MM.1S (cell line): ENCODE results near the gene FAHD1.

Source experiments
- DNase-seq: peaks from one replicate; pipeline ENCODE4 v3.0.0-alpha.2; 2015
- H2AFZ ChIP-seq: fragments of 300-600 bp; sonication (generic); 2 replicates; pipeline ENCODE4 v1.6.0; 2016; ENCODE audit warnings: antibody characterized with exemption, low read length
- H3F3A ChIP-seq: fragments of 300-600 bp; sonication (generic); 2 replicates; pipeline ENCODE4 v1.6.1; 2016; ENCODE audit warnings: mild to moderate bottlenecking, antibody characterized with exemption, low read length, moderate library complexity, mixed read lengths; ENCODE audit not compliant: insufficient read depth
- H3K27ac ChIP-seq: fragments of 300-600 bp; sonication (generic); 2 replicates; pipeline ENCODE4 v1.5.1; 2016; ENCODE audit warnings: mild to moderate bottlenecking, low read length
- H3K27me3 ChIP-seq: fragments of 300-600 bp; sonication (generic); replicated peaks from 2 replicates; pipeline ENCODE4 v1.6.0; 2016; ENCODE audit warnings: low read length; ENCODE audit not compliant: insufficient read depth
- H3K36me3 ChIP-seq: fragments of 300-600 bp; sonication (generic); replicated peaks from 2 replicates; pipeline ENCODE4 v1.6.1; 2016; ENCODE audit warnings: mild to moderate bottlenecking, low read length, mixed read lengths; ENCODE audit not compliant: insufficient read depth
- H3K4me1 ChIP-seq: fragments of 300-600 bp; sonication (generic); 2 replicates; pipeline ENCODE4 v1.6.1; 2016; ENCODE audit warnings: low read length, mixed read lengths
- H3K4me2 ChIP-seq: fragments of 300-600 bp; sonication (generic); 2 replicates; pipeline ENCODE4 v1.6.0; 2016; ENCODE audit warnings: low read depth, low read length
- H3K4me3 ChIP-seq: fragments of 300-600 bp; sonication (generic); 2 replicates; pipeline ENCODE4 v1.5.1; 2016; ENCODE audit warnings: low read length, mixed read lengths
- H3K79me2 ChIP-seq: fragments of 300-600 bp; sonication (generic); 2 replicates; pipeline ENCODE4 v1.6.1; 2016; ENCODE audit warnings: mixed run types, low read length, mixed read lengths
- H3K9ac ChIP-seq: fragments of 300-600 bp; sonication (generic); 2 replicates; pipeline ENCODE4 v1.6.1; 2016; ENCODE audit warnings: low read length, mixed read lengths
- H3K9me2 ChIP-seq: fragments of 300-600 bp; sonication (generic); replicated peaks from 2 replicates; pipeline ENCODE4 v1.6.1; 2016; ENCODE audit warnings: mild to moderate bottlenecking, low read length, mixed read lengths; ENCODE audit not compliant: insufficient read depth
- H3K9me3 ChIP-seq: fragments of 300-600 bp; sonication (generic); replicated peaks from 2 replicates; pipeline ENCODE4 v1.6.1; 2016; ENCODE audit warnings: mild to moderate bottlenecking, low read length, mixed read lengths; ENCODE audit not compliant: insufficient read depth
- H4K20me1 ChIP-seq: fragments of 300-600 bp; sonication (generic); 2 replicates; pipeline ENCODE4 v1.6.1; 2016; ENCODE audit warnings: mild to moderate bottlenecking, low read length, moderate library complexity, mixed read lengths; ENCODE audit not compliant: insufficient read depth
- EZH2 ChIP-seq: fragments of 300-600 bp; sonication (generic); optimal IDR thresholded peaks from 2 replicates; pipeline ENCODE3; 2017; ENCODE audit warnings: low read depth, mild to moderate bottlenecking, antibody characterized with exemption, low read length, mixed read lengths
- EZH2phosphoT487 ChIP-seq: fragments of 300-600 bp; sonication (generic); IDR thresholded peaks from 2 replicates; pipeline ENCODE4 v1.6.1; 2018; ENCODE audit warnings: antibody characterized with exemption, low read length
- TF ChIP-seq, protein P1 (sequence below): fragments of 300-600 bp; sonication (generic); IDR thresholded peaks from 2 replicates; pipeline ENCODE4 v1.5.1; 2016; ENCODE audit warnings: antibody characterized with exemption, low read length, mixed read lengths

FAHD1 gene

GRCh38 chr16:1815461-1815860, 11.5 kb upstream of the FAHD1 start:
- H3K36me3 ChIP-seq, result no peaks in the 10 kb centered on the region
- no peaks in the 10 kb centered on the region for H3F3A ChIP-seq
- no peak overlapping the region for H3K27ac ChIP-seq
- H3K27me3 ChIP-seq, result no peaks in the 10 kb centered on the region
- peaks cover 6% of the 10 kb centered on the region; the same call in 1 of the 2 replicates for H3K79me2 ChIP-seq
- DNase-seq, result no peak
- H3K9me2 ChIP-seq, result no peaks in the 10 kb centered on the region
- H2AFZ ChIP-seq, result no peak overlapping the region
- no peaks in the 10 kb centered on the region for H3K9me3 ChIP-seq
- H3K4me1 ChIP-seq, result no peaks in the 10 kb centered on the region
- H3K4me2 ChIP-seq, result no peak overlapping the region
- no peaks in the 10 kb centered on the region for H4K20me1 ChIP-seq
- no peak overlapping the region for H3K9ac ChIP-seq
- TF ChIP-seq EZH2phosphoT487 (no peak), EZH2 (no peak)
- TF ChIP-seq, protein P1, sequence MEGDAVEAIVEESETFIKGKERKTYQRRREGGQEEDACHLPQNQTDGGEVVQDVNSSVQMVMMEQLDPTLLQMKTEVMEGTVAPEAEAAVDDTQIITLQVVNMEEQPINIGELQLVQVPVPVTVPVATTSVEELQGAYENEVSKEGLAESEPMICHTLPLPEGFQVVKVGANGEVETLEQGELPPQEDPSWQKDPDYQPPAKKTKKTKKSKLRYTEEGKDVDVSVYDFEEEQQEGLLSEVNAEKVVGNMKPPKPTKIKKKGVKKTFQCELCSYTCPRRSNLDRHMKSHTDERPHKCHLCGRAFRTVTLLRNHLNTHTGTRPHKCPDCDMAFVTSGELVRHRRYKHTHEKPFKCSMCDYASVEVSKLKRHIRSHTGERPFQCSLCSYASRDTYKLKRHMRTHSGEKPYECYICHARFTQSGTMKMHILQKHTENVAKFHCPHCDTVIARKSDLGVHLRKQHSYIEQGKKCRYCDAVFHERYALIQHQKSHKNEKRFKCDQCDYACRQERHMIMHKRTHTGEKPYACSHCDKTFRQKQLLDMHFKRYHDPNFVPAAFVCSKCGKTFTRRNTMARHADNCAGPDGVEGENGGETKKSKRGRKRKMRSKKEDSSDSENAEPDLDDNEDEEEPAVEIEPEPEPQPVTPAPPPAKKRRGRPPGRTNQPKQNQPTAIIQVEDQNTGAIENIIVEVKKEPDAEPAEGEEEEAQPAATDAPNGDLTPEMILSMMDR, result no peak
- H3K4me3 ChIP-seq, result no peak overlapping the region

DNA sequence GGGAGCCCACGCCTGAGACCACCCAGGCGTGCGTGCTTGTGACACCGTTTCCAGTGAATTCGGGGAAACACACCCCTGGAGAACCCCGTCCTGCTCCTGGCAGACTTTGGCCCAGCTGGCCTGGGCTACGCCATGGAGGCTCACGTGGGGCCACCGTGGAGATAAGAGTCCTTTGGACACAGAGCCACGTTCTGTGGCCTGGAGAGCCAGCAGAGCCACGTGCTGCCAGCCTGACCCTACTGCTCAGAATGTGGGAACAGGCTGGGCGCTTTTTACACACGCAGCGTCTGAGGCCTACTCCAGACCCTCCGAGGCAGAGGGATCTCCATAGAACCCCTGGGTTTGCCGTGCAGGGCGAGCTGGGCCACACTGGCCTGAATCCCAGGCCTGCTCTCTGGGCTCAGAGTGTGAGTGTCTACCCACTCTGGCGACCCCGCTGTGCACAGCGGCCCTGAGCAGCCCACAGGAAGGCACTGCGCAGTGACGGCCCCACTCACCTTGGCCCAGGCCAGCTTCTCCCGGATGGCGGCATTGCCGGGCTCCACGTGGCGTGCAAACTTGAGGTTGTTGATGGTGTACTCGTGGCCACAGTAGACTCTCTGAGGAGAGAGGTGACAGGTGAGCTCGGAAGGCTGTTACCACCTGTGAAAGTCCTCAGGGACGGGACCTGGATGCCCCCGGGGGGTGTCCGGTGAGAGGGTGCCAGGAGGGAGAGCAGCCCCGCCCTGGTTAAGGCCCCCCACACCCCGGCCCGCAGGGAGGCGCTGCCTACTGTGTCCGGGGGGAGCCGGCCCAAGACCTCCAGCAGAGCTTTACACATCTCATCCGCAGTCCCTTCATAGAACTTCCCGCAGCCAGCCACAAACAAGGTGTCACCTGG, 10.4 kb upstream of the FAHD1 start:
- Histone ChIP-seq H3K4me2 (no peak overlapping the region), H3K27me3 (no peaks in the 10 kb centered on the region), H3K27ac (no peak overlapping the region), H3K36me3 (no peaks in the 10 kb centered on the region), H3K9ac (no peak overlapping the region), H2AFZ (no peak overlapping the region), H3K4me1 (no peaks in the 10 kb centered on the region), H3K9me2 (no peaks in the 10 kb centered on the region), H4K20me1 (no peaks in the 10 kb centered on the region), H3F3A (no peaks in the 10 kb centered on the region), H3K79me2 (peaks cover 6% of the 10 kb centered on the region; the same call in 1 of the 2 replicates), H3K4me3 (no peak overlapping the region), H3K9me3 (no peaks in the 10 kb centered on the region)
- no peak for DNase-seq
- TF ChIP-seq EZH2phosphoT487 (no peak), EZH2 (no peak)
- TF ChIP-seq, protein P1, result no peak

GRCh38 chr16:1817276-1817589, 9.8 kb upstream of the FAHD1 start:
- no peaks in the 10 kb centered on the region for H3K4me1 ChIP-seq
- H4K20me1 ChIP-seq, result no peaks in the 10 kb centered on the region
- no peaks in the 10 kb centered on the region for H3K9me3 ChIP-seq
- H3K27me3 ChIP-seq, result no peaks in the 10 kb centered on the region
- no peak overlapping the region for H3K27ac ChIP-seq
- no peak for TF ChIP-seq EZH2phosphoT487
- TF ChIP-seq, protein P1, result no peak
- no peak for TF ChIP-seq EZH2
- no peak overlapping the region for H2AFZ ChIP-seq
- H3K9me2 ChIP-seq, result no peaks in the 10 kb centered on the region
- H3K4me3 ChIP-seq, result no peak overlapping the region
- no peaks in the 10 kb centered on the region for H3F3A ChIP-seq
- no peak overlapping the region for H3K4me2 ChIP-seq
- no peak overlapping the region for H3K9ac ChIP-seq
- H3K79me2 ChIP-seq, result peaks cover 7% of the 10 kb centered on the region
- DNase-seq, result no peak
- no peaks in the 10 kb centered on the region for H3K36me3 ChIP-seq
